HG02759 (cell line): ENCODE measurements around the gene FNDC1.
A peak's percentile ranks its signal among the peaks of the same experiment; 100 is the strongest.
"Not testable (repeated sequence)": the region's sequence is repeated elsewhere in the genome, so short reads cannot be mapped to it uniquely, and the experiment has no call there.

Experiments used
- ATAC-seq: cut with Tn5 transposase; IDR thresholded peaks from one replicate; pipeline ENCODE4 v1.9.1; 2021; ENCODE audit warnings: mild to moderate bottlenecking, moderate library complexity; ENCODE audit not compliant: unreplicated experiment

FNDC1 gene

GRCh38 chr6:159252955-159253508 lies 83.8 kb downstream of the FNDC1 start:
- ATAC-seq: peak; percentile 80

- ATAC-seq: no peak
These were observed 85.0 kb downstream of the FNDC1 start for GRCh38 chr6:159254186-159254585.

GRCh38 chr6:159255434-159255951 lies 86.3 kb downstream of the FNDC1 start:
- ATAC-seq: no peak

GRCh38 chr6:159256128-159256527 lies 86.9 kb downstream of the FNDC1 start:
- ATAC-seq: no peak

- no peak for ATAC-seq
These were observed 88.6 kb downstream of the FNDC1 start for GRCh38 chr6:159257846-159258245.

GRCh38 chr6:159259441-159260125 lies 90.4 kb downstream of the FNDC1 start:
- ATAC-seq: no peak

- no peak for ATAC-seq
These were observed 91.0 kb downstream of the FNDC1 start for GRCh38 chr6:159260208-159260607.

- no peak for ATAC-seq
These were observed 92.8 kb downstream of the FNDC1 start for GRCh38 chr6:159261995-159262394.

GRCh38 chr6:159262586-159262985 lies 93.4 kb downstream of the FNDC1 start:
- no peak for ATAC-seq

- ATAC-seq: no peak
These were observed 98.0 kb downstream of the FNDC1 start for GRCh38 chr6:159267165-159267564.

GRCh38 chr6:159268511-159268910 lies 99.3 kb downstream of the FNDC1 start:
- no peak for ATAC-seq

- ATAC-seq: no peak
These were observed 102.1 kb downstream of the FNDC1 start for GRCh38 chr6:159271257-159271656.

GRCh38 chr6:159278626-159279025 lies 109.4 kb downstream of the FNDC1 start:
- ATAC-seq: no peak

- ATAC-seq: no peak
These were observed 110.6 kb downstream of the FNDC1 start for GRCh38 chr6:159279790-159280277.

- no peak for ATAC-seq
These were observed 113.2 kb downstream of the FNDC1 start for GRCh38 chr6:159282421-159282820.

GRCh38 chr6:159284661-159285060 lies 115.5 kb downstream of the FNDC1 start:
- ATAC-seq: not testable (repeated sequence)

- no peak for ATAC-seq
These were observed 129.6 kb downstream of the FNDC1 start for GRCh38 chr6:159298840-159299239.

- no peak for ATAC-seq
These were observed 130.4 kb downstream of the FNDC1 start for GRCh38 chr6:159299566-159299965.

GRCh38 chr6:159301277-159301676 lies 132.1 kb downstream of the FNDC1 start:
- ATAC-seq: no peak

- no peak for ATAC-seq
These were observed 132.8 kb downstream of the FNDC1 start for GRCh38 chr6:159301810-159302593.

- no peak for ATAC-seq
These were observed 133.4 kb downstream of the FNDC1 start for GRCh38 chr6:159302594-159302992.

GRCh38 chr6:159303159-159303558 lies 134.0 kb downstream of the FNDC1 start:
- ATAC-seq: no peak
